NT2/D1 (cell line): ENCODE measurements around the gene IP6K1.

Experiments
- SUZ12 ChIP-seq: IDR thresholded peaks from 2 replicates; pipeline ENCODE4 v1.6.1; 2011; ENCODE audit not compliant: insufficient read length, insufficient read depth; ENCODE audit errors: extremely low read depth
- YY1 ChIP-seq: IDR thresholded peaks from 2 replicates; pipeline ENCODE4 v1.6.1; 2011; ENCODE audit not compliant: insufficient read length, insufficient read depth
- ZNF274 ChIP-seq: IDR thresholded peaks from 2 replicates; pipeline ENCODE4 v1.6.1; 2011; ENCODE audit warnings: mild to moderate bottlenecking, low read depth, low read length

- TF ChIP-seq YY1 (no peak), SUZ12 (no peak), ZNF274 (no peak)
Measured at GRCh38 chr3:49813497-49814174, 27.3 kb upstream of the IP6K1 start, which contains the start of gene UBA7.
